ENCODE measurements around the gene CREB3L1. TPM values are rescaled to one million over a fixed set of nuclear protein-coding genes. Genes with fewer than 3 reads are reported as not detected.

CREB3L1 gene
- total and polyA plus RNA-seq, 2 of the 13 experiments (the other 11 are each of a cell fraction or from before 2014, with no cell fraction given) = not detected

- TF ChIP-seq XRCC5 (optimal IDR thresholded peaks at IDR 0.05; ENCODE audit: low read length) (peak; percentile 95), MAZ (IDR thresholded peaks at IDR 0.05; ENCODE audit: borderline replicate concordance, low read depth, low read length) (no peak), MAZ (CRISPR knock-in tag; IDR thresholded peaks at IDR 0.05; ENCODE audit: low read depth) (0 out of 2 replicates have a peak, but pooled peaks have one; percentile 41), SMAD3 (CRISPR knock-in tag; IDR thresholded peaks at IDR 0.05) (no peak), ZNF329 (CRISPR knock-in tag; IDR thresholded peaks at IDR 0.05; ENCODE audit: low read depth) (no peak), NR2C2 (CRISPR knock-in tag; IDR thresholded peaks at IDR 0.05; ENCODE audit: borderline replicate concordance) (no peak), RAD51 (IDR thresholded peaks at IDR 0.05; ENCODE audit: borderline replicate concordance) (no peak), ARHGAP35 (CRISPR knock-in tag; IDR thresholded peaks at IDR 0.05; ENCODE audit: borderline replicate concordance) (no peak), SALL2 (CRISPR knock-in tag; IDR thresholded peaks at IDR 0.05) (peak; percentile 72; the same call in 1 of the 2 replicates), NFYC (CRISPR knock-in tag; IDR thresholded peaks at IDR 0.05) (no peak), ZMYM3 (CRISPR knock-in tag; IDR thresholded peaks at IDR 0.05) (no peak), MYNN (CRISPR knock-in tag; IDR thresholded peaks at IDR 0.05; ENCODE audit: low read depth) (no peak), NR1H2 (CRISPR knock-in tag; IDR thresholded peaks at IDR 0.05; ENCODE audit: borderline replicate concordance, low read depth) (no peak), FOXP4 (CRISPR knock-in tag; IDR thresholded peaks at IDR 0.05) (no peak), ZBTB7B (CRISPR knock-in tag; IDR thresholded peaks at IDR 0.05) (0 out of 2 replicates have a peak, but pooled peaks have one; percentile 17), ZNF670 (CRISPR knock-in tag; IDR thresholded peaks at IDR 0.05; ENCODE audit: borderline replicate concordance) (no peak), SMARCE1 (IDR thresholded peaks at IDR 0.05; ENCODE audit: borderline replicate concordance) (no peak), CHCHD3 (CRISPR knock-in tag; IDR thresholded peaks at IDR 0.05) (no peak), ZFY (CRISPR knock-in tag; IDR thresholded peaks at IDR 0.05) (peak; percentile 40; the same call in 1 of the 2 replicates), PATZ1 (CRISPR knock-in tag; IDR thresholded peaks at IDR 0.05) (0 out of 2 replicates have a peak, but pooled peaks have one; percentile 15), YEATS4 (CRISPR knock-in tag; IDR thresholded peaks at IDR 0.05; ENCODE audit: borderline replicate concordance) (0 out of 2 replicates have a peak, but pooled peaks have one; percentile 17), CTCF (CRISPR knock-in tag; IDR thresholded peaks at IDR 0.05) (peak; percentile 97), ZNF350 (CRISPR knock-in tag; IDR thresholded peaks at IDR 0.05; ENCODE audit: borderline replicate concordance, low read depth) (0 out of 2 replicates have a peak, but pooled peaks have one; percentile 25), BHLHE40 (IDR thresholded peaks at IDR 0.05; ENCODE audit: low read length) (no peak), ZNF572 (CRISPR knock-in tag; IDR thresholded peaks at IDR 0.05) (no peak)
Measured at GRCh38 chr11:46238967-46239800, 38.3 kb upstream of the CREB3L1 start (continued).
